ENCODE measurements around the gene PYDC1.

PYDC1 gene

DNA sequence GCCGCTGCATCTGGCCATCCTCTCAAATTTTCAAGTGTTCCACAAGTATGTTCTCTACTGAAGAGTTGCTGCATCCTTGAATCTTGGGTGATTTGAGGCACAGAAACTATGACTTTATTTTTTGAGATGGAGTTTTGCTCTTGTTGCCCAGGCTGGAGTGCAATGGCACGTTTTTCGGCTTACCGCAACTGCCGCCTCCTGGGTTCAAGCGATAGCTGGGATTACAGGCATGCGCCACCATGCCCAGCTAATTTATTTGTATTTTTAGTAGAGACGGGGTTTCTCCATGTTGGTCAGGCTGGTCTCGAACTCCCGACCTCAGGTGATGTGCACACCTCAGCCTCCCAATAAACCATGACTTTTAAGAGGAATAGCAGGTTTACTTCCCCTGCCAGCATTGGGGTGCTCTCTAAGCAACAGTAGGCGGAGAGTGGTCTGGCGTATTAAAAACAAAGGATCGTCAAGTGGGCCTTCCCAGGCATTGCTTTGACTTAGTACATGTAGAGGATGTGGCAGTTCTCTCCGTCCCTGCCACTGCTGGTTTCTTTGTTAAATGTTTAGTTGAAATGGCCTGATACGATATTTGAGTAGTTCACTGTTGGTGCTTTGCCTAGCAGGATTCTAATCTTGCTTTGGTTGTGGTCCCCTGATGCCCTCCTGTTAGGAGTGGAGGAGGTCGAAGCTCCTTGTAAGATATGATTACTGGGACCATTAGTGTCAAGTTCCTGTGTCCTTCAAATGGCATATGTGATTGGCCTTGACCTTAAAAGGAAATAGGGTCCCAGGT is 23.9 kb downstream of the PYDC1 start:
- CTCF ChIA-PET = interaction anchor here (0.6 to 2.0 kb wide), 2 partner anchors 14 to 51 kb away, joined by 3 to 6 read pairs; no protein-coding TSS in a partner anchor
- DNase-seq (ENCODE audit: low read depth, low spot score) = no peak
- H3K4me3 ChIP-seq (ENCODE audit: low read depth, low read length) = no peak overlapping the region
- TF ChIP-seq CTCF (IDR thresholded peaks at IDR 0.05; ENCODE audit: insufficient read depth, low read length, missing control alignments) = no peak
- POLR2A ChIA-PET = interaction anchor here (0.6 to 1.2 kb wide), 4 partner anchors 9 to 244 kb away, joined by 3 to 4 read pairs (median 4); partner anchors contain the start of gene FUS

GRCh38 chr16:31191697-31192428 is 25.1 kb downstream of the PYDC1 start:
- CTCF ChIA-PET = interaction anchor here (2.0 kb wide), 1 partner anchor 49 kb away, joined by 6 read pairs; no protein-coding TSS in a partner anchor
- no peak overlapping the region for H3K4me3 ChIP-seq (ENCODE audit: low read depth, low read length)
- POLR2A ChIA-PET = interaction anchor here (1.0 kb wide), 1 partner anchor 8 kb away, joined by 4 read pairs; no protein-coding TSS in a partner anchor
- DNase-seq (ENCODE audit: low read depth, low spot score) = no peak
- no peak for TF ChIP-seq CTCF (IDR thresholded peaks at IDR 0.05; ENCODE audit: insufficient read depth, low read length, missing control alignments)

DNA sequence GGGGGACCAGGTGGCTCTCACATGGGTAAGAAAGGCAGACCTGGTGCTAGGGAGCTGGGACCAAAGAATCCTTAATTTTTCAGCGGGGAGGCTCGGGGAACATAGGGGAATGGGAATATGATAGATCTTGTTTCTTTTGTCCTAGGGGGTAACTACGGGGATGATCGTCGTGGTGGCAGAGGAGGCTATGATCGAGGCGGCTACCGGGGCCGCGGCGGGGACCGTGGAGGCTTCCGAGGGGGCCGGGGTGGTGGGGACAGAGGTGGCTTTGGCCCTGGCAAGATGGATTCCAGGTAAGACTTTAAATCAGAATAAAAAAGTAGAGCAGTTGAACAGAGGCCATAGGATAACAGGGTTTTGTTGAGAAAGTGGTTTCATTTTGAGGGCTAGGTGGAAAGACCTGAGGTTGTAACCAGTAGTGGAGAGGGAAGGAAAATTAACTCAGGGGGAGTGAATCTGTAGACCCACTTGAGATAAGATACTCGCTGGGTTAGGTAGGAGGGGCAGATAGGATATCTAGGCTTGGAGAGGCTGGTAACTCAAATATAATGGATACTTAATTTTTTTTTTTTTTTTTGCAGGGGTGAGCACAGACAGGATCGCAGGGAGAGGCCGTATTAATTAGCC is 26.0 kb downstream of the PYDC1 start:
- CTCF ChIA-PET = interaction anchor here (0.7 to 2.0 kb wide), 3 partner anchors 49 to 260 kb away, joined by 3 to 6 read pairs (median 4); no protein-coding TSS in a partner anchor
- no peak overlapping the region for H3K4me3 ChIP-seq (ENCODE audit: low read depth, low read length)
- TF ChIP-seq CTCF (IDR thresholded peaks at IDR 0.05; ENCODE audit: insufficient read depth, low read length, missing control alignments) = no peak
- POLR2A ChIA-PET = interaction anchor here (2.3 kb wide), 1 partner anchor 11 kb away, joined by 10 read pairs; the partner anchor contains the start of gene FUS
- no peak for DNase-seq (ENCODE audit: low read depth, low spot score)

GRCh38 chr16:31190061-31190460 is 26.9 kb downstream of the PYDC1 start:
- H3K4me3 ChIP-seq (ENCODE audit: low read depth, low read length) = no peak overlapping the region
- no peak for DNase-seq (ENCODE audit: low read depth, low spot score)
- ChIA-PET CTCF (interaction anchor here (1.2 to 2.0 kb wide), 3 partner anchors 8 to 236 kb away, joined by 4 to 6 read pairs (median 4); no protein-coding TSS in a partner anchor), POLR2A (interaction anchor here (1.2 to 2.3 kb wide), 2 partner anchors 9 to 10 kb away, joined by 4 to 10 read pairs; partner anchors contain the start of gene FUS)
- no peak for TF ChIP-seq CTCF (IDR thresholded peaks at IDR 0.05; ENCODE audit: insufficient read depth, low read length, missing control alignments)

- no peak for DNase-seq (ENCODE audit: low read depth, low spot score)
- H3K4me3 ChIP-seq (ENCODE audit: low read depth, low read length) = no peak overlapping the region
- POLR2A ChIA-PET = interaction anchor here (1.2 to 2.3 kb wide), 2 partner anchors 9 kb away, joined by 4 to 10 read pairs; partner anchors contain the start of gene FUS
- CTCF ChIA-PET = interaction anchor here (0.8 to 2.0 kb wide), 3 partner anchors 9 to 272 kb away, joined by 3 to 6 read pairs (median 4); no protein-coding TSS in a partner anchor
- TF ChIP-seq CTCF (IDR thresholded peaks at IDR 0.05; ENCODE audit: insufficient read depth, low read length, missing control alignments) = no peak
Measured at GRCh38 chr16:31189412-31189778, 27.5 kb downstream of the PYDC1 start.
